Renal pelvis (tissue), 4 donors: ENCODE results near the gene SLC2A10. TPM values are rescaled to one million over a fixed set of nuclear protein-coding genes. Genes with fewer than 3 reads are reported as not detected.

ENCODE experiments used
- DNase-seq: peaks from one replicate; pipeline ENCODE4 v3.0.0-alpha.2; 2013
- polyA plus RNA-seq, 3 donors: library from polyadenylated mRNA; unstranded; fragments of 120-200 nt; gene quantifications; one replicate each; pipeline ENCODE4 v1.2.1, GENCODE V29; 2013; ENCODE audit not compliant: insufficient read length in 3 of 3

Gene SLC2A10
- polyA plus RNA-seq, 3 donors, result 15.2 to 18.8 (median 18.0) TPM

- no peak for DNase-seq
Measured at GRCh38 chr20:46701556-46701955, 7.9 kb upstream of the SLC2A10 start.

GRCh38 chr20:46701986-46702385 lies 7.5 kb upstream of the SLC2A10 start:
- DNase-seq, result no peak

GRCh38 chr20:46702447-46703203 lies 6.8 kb upstream of the SLC2A10 start:
- no peak for DNase-seq

GRCh38 chr20:46703435-46703834 lies 6.0 kb upstream of the SLC2A10 start:
- no peak for DNase-seq

GRCh38 chr20:46704714-46705377 lies 4.6 kb upstream of the SLC2A10 start:
- no peak for DNase-seq

- DNase-seq, result no peak
Measured at GRCh38 chr20:46705378-46705729, 4.1 kb upstream of the SLC2A10 start.

GRCh38 chr20:46706242-46706641 lies 3.2 kb upstream of the SLC2A10 start:
- no peak for DNase-seq

GRCh38 chr20:46708172-46708860 lies 1.1 kb upstream of the SLC2A10 start:
- no peak for DNase-seq

- DNase-seq, result no peak
Measured at GRCh38 chr20:46709055-46709458, 392 bp upstream of the SLC2A10 start.

- DNase-seq, result no peak
Measured at GRCh38 chr20:46710153-46710913, 884 bp downstream of the SLC2A10 start.

GRCh38 chr20:46712056-46712636 lies 2.7 kb downstream of the SLC2A10 start:
- DNase-seq, result no peak

GRCh38 chr20:46713957-46714834 lies 4.7 kb downstream of the SLC2A10 start:
- no peak for DNase-seq

GRCh38 chr20:46715292-46715756 lies 5.9 kb downstream of the SLC2A10 start:
- no peak for DNase-seq

GRCh38 chr20:46717818-46718541 lies 8.5 kb downstream of the SLC2A10 start:
- no peak for DNase-seq

- DNase-seq, result no peak
Measured at GRCh38 chr20:46720019-46720418, 10.6 kb downstream of the SLC2A10 start.

GRCh38 chr20:46720776-46721425 lies 11.5 kb downstream of the SLC2A10 start:
- DNase-seq, result no peak

GRCh38 chr20:46721476-46721875 lies 12.0 kb downstream of the SLC2A10 start:
- no peak for DNase-seq

GRCh38 chr20:46722450-46722849 lies 13.0 kb downstream of the SLC2A10 start:
- DNase-seq, result no peak

GRCh38 chr20:46723039-46723438 lies 13.6 kb downstream of the SLC2A10 start:
- no peak for DNase-seq
